HuH-7 (cell line): ENCODE measurements around the gene PACSIN1.

Experiments used
- DNase-seq: peaks from one replicate; pipeline ENCODE4 v3.0.0; 2011; ENCODE audit warnings: low spot score

Gene PACSIN1

DNA sequence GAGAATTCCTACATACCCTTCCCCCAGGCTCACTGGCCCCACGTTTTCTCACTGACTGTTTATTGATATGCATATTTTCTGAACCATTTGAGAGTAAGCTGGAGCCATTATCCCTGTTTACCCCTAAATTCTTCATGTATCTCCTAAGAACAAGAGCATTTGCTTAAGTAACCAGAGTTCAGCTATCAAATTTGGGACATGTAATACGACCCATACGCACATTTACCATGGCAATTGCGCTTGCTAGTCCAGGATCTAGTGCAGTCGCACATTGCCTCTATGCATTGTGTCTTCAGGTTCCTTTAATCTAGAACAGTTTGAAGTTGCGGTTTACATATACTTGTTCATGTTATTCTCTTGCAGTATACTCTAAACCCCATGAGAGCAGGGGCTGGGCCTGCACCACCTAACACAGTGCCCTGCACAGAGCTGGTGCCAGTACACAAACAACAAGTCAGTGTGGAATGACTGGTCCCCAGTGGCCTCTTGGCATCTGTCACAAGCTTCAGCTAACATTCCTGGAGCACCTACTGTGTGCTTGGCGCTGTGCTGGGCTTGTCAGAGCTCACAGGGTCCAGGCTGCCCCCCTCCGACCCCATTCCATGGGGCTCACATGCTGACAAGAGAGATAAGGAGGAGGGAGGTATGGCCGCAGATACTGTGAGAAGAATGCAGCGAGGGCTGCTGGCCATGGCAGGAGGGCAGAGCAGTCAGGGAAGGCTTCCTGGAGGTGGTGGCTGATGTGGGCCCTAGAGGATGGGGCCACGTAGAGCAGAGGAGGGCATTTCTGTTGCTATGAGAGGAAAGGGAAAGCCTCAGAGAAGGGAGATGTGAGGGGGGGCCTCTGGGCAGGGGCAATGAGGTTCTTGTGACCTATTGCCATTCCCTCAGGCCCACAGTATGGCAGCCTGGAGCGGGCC lies 62.1 kb downstream of the PACSIN1 start:
- no peak for DNase-seq

DNA sequence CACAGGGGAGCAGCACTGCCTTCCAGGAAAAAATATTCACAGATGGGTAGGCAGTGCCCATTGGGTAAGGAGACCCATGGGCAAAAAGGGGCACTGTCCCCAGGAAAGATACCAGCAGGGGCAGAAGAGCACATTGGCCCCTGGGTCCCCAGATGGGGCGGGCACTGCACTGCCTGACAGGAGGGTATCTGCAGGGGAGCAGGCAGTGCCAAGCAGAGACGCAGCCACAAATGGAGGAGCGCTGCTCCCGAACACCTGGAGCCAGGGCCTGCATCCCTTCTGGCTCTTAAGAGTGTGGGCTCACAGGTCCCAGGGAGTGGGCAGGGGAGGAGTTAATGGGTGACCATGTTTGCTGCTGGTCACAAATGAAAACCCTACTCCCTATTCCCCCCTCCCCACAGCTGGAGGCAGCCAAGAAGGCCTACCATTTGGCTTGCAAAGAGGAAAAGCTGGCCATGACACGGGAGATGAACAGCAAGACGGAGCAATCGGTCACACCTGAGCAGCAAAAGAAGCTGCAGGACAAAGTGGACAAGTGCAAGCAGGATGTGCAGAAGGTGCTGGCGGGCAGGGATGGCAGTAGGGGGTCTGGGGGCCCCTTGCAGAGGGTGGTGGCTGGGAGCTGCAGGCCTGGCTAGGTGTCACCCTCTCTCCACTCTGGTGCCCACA lies 63.3 kb downstream of the PACSIN1 start:
- DNase-seq: no peak

DNA sequence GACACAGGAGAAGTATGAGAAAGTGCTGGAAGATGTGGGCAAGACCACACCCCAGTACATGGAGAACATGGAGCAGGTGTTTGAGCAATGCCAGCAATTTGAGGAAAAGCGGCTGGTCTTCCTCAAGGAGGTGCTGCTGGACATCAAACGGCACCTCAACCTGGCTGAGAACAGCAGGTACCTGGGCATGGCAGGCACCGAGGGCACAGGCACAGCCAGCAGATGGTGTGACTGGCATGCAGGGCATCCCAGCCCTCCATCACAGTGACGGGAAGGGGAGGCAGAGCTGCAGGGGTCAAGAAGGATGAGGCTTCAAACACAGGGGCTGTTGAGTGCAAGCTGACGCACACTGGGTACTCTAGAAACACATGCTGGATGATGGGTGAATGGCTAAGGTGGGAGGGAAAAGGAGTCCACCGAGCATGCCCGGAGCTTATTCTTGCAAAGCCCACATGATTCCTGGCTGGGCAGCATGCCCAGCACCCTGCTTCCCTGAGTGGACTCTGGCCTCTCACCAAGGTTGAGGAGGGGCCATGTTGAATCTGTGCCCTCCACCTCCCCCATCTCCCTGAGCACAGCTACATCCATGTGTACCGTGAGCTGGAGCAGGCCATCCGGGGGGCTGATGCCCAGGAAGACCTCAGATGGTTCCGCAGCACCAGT lies 63.9 kb downstream of the PACSIN1 start:
- no peak for DNase-seq

DNA sequence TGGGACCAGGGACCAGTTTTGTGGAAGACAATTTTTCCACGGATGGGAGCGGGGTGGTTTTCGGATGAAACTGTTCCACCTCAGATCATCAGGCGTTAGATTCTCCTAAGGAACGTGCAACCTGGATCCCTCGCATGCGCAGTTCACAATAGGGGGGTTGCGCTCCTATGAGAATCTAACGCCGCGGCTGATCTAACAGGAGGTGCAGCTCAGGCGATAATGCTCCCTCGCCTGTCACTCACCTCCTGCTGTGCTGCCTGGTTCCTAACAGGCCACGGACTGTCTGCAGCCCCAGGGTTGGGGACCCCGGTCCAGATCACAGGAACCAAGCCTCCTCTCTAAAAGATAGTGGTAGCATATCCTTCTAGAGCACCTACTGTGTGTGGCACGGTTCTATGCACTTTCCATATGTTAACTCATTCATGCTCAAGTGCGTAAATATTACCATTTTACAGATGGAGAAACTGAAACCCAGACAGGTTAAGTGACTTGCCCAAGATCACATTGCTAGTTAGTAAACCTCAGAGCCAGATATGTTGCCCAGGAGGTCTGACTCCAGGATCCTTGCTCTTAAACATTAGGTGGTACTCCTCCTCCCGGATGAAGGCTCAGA lies 65.0 kb downstream of the PACSIN1 start:
- no peak for DNase-seq

DNA sequence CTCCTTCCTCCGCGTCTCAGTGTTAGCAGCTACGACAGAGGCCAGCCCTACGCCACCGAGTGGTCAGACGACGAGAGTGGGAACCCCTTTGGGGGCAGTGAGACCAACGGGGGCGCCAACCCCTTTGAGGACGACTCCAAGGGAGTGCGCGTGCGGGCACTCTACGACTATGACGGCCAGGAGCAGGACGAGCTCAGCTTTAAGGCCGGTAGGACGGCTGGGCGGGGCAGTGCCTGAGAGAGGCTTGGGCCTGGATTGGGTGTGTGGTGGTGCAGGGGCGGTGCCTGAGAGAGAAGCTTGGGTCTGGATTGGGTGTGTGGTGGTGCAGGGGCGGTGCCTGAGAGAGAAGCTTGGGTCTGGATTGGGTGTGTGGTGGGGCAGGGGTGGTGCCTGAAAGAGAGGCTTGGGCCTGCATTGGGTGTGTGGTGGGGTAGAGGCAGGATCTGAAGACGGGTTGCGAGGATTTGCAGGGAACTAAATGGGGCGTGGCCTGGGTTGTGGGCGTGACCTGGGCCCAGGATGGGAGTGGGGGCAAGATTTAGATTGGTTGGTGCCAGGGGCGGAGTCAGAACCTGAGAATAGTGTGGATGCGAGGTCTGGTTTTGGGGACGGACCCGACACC lies 65.8 kb downstream of the PACSIN1 start:
- no peak for DNase-seq

DNA sequence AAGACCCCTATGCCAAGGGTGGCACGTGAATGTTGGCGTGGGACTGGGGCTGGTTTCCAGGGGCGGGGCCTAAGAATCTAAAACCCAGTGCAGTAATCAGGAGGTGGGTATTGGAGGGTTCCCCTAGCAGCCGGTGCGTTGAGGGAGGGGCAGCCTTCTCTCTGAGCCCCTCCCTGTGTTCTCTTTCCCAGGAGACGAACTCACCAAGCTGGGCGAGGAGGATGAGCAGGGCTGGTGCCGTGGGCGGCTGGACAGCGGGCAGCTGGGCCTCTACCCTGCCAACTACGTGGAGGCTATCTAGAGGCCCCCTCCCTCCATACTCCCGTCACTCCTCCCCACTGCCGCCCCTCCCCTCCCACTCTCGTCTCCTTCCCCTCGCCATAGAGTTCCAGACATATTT lies 66.4 kb downstream of the PACSIN1 start:
- no peak for DNase-seq

DNA sequence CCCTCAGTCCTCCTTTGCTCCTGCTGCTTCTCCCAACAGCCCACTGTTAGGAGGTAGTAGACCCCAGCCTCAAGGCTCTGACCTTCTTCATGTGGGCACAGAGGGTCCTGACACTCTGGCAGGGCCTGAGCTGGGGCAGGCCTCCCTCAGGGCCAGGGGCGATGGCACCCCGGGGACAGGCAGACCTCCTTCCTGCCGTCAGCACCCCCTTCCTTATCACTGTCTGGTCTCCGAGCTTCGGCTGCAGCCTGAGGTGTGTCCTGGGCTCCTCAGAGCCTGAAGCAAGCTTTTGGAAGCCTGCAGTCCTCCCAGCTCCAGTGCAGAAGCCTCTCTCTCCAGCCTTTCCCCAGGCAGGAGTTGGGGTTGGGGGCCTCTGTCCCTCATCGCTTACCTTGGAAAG lies 68.3 kb downstream of the PACSIN1 start:
- DNase-seq: no peak

DNA sequence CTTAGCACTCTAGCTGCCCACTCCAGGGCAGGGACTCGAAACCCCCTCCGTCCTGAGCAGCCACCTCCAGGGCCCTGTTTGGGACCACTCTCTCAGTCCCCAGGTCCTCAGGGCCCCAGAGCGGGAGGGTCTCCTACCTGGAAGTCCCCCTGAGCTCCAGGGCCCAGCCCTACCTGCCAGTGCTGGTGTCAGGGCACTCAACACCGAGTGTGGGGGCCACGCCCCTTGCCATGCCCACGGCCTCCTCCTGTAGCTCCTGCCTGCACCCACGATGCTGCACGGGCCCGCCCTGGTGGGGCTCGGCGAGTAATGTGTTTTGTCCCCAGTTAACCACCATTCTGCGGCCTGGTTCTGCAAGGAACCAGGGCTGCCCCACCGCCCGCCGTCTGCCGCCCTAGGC lies 68.8 kb downstream of the PACSIN1 start:
- DNase-seq: no peak

DNA sequence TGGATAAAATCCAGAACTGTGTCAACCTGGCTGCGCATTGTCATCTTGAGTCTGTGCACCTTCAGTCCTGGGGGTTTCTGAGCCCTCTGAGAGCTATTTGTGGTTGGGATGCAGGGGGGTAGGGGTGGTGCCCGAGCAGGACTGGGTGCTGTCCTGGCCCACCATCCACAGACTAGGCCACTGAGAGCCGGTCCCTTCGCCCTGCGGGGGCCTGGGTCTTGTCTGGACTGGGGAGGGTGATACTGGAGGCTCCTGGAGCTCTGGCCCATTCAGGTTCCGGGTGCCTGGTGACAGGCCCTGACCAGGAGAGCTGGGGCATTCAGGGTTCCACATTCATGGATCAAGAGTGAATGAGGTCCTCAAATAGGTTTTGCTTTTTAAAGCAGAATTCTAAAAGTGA lies 69.3 kb downstream of the PACSIN1 start:
- no peak for DNase-seq

DNA sequence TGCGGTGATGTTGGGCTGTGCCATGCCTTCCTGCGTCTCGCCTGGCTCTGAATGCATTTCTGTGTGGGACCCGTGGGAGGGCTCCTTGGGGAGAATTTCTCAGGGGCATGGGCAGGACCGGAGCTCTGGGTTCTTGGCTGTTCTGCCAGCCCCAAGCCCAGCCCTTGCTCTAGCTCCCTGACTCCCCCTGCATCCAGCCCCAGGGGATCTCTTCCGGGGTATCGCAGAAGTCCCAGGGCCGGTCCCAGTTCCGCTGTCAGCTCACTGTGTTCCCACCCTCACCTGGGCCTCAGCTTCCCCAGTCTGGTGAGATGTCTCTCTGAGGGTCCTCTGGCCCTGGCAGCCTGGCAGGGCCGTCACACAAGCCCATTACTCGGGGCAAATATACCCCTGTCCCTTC lies 69.8 kb downstream of the PACSIN1 start:
- DNase-seq: no peak

DNA sequence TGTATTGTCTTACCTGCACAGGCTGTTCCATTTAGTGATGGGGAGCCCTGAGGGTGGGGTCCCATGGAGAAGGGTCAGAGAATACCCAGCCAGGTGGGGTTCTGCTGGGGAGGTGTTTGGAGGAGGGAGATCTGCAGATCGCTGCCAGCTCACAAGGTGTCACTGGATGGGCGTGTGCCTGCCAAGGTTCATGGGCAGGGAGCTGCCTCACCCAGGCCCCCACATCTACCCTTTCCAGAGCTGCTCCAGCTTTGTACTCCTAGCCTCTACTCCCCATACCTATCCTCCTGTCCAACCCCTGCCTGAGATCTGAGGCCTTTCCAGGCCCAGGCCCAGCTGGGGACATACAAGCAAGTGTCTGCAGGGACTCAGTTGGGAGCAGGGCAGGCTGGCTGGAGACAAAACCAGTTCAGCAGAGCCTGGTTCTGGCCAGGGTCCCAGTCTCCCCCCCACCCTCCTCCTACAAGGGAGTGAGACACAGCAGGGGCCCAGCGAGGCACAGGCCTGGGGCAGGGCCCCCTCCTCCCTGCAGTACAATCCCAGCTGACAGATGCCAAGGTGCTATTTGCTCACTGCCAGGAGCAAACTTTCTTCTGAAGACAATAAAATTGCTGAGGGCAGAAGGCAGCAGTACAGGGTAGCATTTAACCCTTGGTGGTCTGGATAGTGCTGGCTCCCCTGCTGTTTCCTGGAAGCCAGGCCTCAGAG lies 70.5 kb downstream of the PACSIN1 start:
- no peak for DNase-seq

DNA sequence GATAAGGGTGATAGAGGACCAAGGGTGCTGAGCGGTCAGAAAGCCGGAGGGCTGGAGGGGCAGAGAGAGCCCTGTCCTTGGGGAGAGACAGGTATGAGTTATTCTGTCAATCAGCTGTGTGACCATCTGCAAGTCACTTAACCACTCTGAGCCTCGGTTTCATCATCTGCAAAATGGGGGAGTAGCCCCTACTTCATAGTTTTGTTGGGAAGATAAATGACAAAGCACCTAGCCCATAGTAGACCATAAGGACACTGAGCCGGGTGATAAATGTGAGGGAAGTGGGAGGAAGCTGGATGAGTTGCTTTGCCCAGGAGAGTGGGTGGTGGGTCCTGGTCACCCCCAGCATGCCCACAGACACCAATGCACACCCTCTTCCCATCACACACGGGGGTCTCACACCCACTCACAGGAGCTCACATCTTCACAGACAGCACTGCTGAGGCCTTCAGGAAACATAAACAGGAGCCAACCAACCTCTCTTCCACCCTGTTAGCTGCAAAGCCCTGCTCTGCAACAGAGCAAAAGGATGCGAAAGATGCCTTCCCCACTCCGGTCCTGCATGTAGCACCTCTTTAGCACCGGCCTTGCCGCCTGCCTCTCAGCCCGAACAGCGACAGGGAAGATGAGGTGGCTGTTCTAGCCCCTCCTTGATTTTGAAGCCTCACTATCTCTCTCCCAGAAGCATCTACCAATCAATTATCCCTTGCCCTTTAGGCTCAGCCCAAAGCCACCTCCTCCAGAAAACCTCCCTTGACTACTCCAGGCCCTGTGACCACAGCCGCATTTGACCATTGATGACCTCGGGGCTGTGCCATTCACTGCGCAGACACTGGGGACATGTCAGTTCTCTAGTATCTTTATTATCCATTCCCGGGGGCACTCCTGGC lies 71.3 kb downstream of the PACSIN1 start:
- no peak for DNase-seq

DNA sequence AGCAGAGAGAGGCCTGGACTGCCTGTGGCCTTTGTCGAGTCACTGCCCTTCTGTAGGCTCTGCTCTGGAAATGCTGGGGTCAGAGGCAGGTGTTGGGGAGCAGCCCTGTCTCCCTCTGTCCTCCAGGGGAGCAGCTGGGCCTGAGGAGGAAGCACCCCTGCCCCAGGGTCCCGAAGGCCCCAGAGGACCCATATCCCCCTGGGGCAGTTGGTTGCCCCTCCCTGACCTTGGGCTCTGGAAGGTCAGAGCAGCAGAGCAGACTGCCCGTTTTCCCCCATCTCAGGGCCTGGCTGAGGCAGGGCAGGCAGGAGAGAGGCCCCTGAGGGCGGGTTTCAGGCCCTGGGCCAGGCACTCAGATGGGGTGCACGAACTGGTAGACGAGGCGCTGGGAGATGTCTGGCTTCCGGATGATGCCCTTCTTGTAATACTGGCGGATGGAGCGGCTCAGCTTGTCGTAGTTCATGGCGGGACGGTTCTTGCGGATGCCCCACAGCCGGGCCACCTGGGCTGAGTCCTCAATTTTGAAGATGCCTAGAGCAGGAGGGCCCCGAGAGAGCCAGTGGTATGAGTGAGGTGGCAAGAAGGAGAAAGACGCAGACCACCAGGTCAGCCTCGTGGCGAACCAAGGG lies 72.2 kb downstream of the PACSIN1 start:
- DNase-seq: no peak

DNA sequence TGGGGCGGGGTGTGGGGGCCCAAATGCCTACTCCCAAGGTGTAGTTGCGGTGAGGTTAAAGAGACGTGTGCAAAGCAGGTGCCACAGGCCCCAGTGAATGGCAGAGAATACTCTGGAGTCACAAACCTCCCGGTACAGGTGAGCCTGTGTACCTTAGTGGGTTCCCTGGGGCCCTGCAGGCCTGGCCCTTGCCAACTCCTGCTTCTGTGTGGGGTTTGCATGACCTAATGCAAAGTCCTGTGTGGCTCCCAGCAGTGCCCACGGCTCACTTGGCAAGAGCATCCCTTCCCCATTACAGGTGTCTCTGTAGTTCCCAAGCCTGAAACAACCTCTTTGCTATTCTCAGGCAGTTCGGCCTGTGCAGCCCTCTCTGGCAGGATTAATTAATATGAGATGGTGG lies 72.7 kb downstream of the PACSIN1 start:
- DNase-seq: no peak

DNA sequence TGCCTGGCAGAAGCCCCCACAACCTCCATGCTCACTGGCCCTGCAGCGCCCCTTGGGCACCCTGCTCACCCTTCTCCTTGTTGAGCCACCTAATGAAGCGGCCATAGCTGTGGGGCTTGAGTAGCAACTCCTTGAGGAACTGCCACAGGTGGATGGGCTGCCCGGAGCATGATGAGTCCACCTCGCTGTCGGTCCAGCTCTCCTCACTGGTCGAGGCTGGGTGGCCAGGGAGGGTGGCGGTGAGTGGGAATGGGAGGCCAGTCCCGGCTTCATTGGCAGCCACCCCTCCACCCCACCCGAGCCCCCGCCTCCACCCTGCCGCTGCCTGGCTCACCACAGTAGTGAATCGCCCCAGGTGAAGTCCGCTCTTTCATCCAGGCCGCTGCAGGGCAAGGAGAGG lies 73.3 kb downstream of the PACSIN1 start:
- no peak for DNase-seq

DNA sequence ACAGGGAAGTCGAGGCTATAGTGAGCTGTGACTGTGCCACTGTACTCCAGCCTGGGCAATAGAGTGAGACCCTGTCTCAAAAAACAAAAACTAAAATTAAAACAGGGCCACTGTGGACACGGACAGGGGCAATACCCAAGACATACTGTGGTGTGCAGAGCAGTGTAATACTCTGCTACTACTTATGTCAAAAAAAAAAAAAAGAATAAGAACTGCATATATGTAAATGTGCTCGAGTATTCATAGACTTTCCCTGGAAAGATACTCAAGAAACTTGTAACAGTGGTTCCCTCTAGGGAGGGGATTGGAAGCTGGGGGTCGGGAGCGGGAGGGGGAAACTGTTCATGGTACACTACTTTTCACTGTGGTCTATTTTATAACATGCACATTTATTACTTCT lies 74.3 kb downstream of the PACSIN1 start:
- no peak for DNase-seq

DNA sequence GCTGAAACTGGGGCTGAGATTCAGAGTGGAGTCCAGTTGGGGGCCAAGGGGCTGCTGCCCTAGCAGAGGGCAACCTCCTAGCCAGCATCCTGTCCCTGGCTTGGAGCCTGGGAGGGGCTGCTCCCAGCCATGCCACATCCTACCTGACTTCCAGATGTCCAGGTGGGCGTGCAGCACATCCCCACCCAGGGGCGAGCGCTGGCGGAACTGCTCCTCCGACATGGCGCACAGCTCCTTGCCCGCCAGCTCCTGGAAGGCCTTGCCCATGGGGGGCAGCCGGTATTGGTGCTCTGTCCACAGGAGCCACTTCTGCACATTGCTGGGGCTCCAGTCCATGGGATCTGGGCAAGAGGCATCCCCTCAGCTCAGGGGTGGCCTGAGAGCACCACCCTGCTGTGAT lies 75.0 kb downstream of the PACSIN1 start:
- DNase-seq: no peak

DNA sequence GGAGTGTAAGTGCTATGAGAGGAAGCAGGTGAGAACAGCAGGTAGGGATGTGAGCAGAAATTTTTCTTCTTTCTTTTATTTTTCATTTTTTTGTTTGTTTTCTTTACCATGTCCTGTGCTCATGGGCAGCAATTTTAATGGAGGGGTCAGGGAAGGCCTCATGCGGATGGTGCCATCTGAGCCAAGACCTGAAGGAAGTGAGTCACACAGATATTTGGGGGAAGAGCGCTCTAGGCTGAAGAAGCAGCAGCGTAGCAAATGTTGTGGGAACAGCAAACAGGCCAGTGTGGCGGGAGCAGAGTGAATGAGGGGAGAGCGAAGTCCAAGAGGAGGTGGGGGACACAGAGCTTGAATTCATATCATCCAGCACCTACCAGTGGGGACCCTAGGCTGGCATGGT lies 77.5 kb downstream of the PACSIN1 start:
- DNase-seq: no peak

DNA sequence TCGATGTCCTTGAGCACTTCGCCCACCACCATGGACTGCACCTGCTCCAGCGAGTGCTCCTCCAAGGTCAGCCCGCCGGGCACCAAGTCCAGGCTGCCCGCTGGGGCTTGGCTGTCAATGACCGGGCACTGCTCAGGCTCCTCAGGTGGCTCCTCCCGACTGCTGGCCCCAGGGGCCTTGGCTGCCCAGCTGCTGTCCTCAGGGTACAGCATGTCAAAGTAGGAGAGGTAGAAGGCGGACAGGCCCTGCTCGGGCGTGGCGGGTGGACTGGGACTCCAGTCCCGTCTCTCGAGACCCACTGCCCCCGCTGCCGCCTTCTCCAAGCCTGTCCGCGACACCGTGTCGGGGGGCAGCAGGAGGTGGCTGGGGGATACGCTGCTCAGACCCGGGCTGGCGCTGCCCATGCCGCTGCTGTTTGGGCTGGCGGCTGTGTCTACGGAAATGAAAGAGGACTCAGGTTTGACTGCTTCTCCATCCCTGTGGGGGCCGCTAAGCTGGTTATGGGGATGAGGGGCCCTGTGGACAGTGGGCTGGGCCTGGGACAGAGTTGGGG lies 78.3 kb downstream of the PACSIN1 start:
- no peak for DNase-seq
